Neural progenitor cell (in vitro differentiated cells): ENCODE results near the gene HOXB4. TPM values are rescaled to one million over a fixed set of nuclear protein-coding genes. Genes with fewer than 3 reads are reported as not detected.

Experiments used
- DNase-seq: peaks from one replicate; pipeline ENCODE4 v3.0.0-alpha.2; 2016; ENCODE audit warnings: low spot score
- H2AFZ ChIP-seq: fragments of 200-600 bp; sonication (generic); replicated peaks from 2 replicates; pipeline ENCODE4 v1.6.1; 2016; ENCODE audit warnings: antibody characterized with exemption
- H3F3A ChIP-seq: fragments of 200-600 bp; sonication (generic); 2 replicates; pipeline ENCODE4 v1.6.1; 2016; ENCODE audit warnings: antibody characterized with exemption, low read depth
- H3K27ac ChIP-seq: fragments of 200-600 bp; sonication (generic); 2 replicates; pipeline ENCODE4 v1.5.1; 2016; ENCODE audit warnings: mild to moderate bottlenecking
- H3K27me3 ChIP-seq: fragments of 200-600 bp; sonication (generic); 2 replicates; pipeline ENCODE4 v1.6.1; 2016; ENCODE audit warnings: mild to moderate bottlenecking, moderate library complexity
- H3K36me3 ChIP-seq: fragments of 200-600 bp; sonication (generic); 2 replicates; pipeline ENCODE4 v1.5.1; 2016
- H3K4me1 ChIP-seq: fragments of 200-600 bp; sonication (generic); 2 replicates; pipeline ENCODE4 v1.6.1; 2016; ENCODE audit warnings: mixed run types
- H3K4me2 ChIP-seq: fragments of 200-600 bp; sonication (generic); 2 replicates; pipeline ENCODE4 v1.6.1; 2016
- H3K4me3 ChIP-seq: fragments of 200-600 bp; sonication (generic); 2 replicates; pipeline ENCODE4 v1.5.1; 2016
- H3K79me2 ChIP-seq: fragments of 200-600 bp; sonication (generic); 2 replicates; pipeline ENCODE4 v1.6.1; 2016; ENCODE audit warnings: low read depth
- H3K9ac ChIP-seq: fragments of 200-600 bp; sonication (generic); 2 replicates; pipeline ENCODE4 v1.6.1; 2016
- H3K9me3 ChIP-seq: fragments of 200-600 bp; sonication (generic); 2 replicates; pipeline ENCODE4 v1.5.1; 2016; ENCODE audit warnings: low read depth
- H4K20me1 ChIP-seq: fragments of 200-600 bp; sonication (generic); 2 replicates; pipeline ENCODE4 v1.6.1; 2016; ENCODE audit warnings: low read depth
- H3K27ac Mint-ChIP-seq: 3 replicates; pipeline ENCODE4 v1.8.0; 2021; ENCODE audit warnings: mixed read lengths
- H3K27me3 Mint-ChIP-seq: 2 replicates; pipeline ENCODE4 v1.8.0; 2022; ENCODE audit warnings: low read depth, mild to moderate bottlenecking, inconsistent platforms, moderate library complexity, mixed read lengths; ENCODE audit not compliant: insufficient read depth
- H3K36me3 Mint-ChIP-seq: 3 replicates; pipeline ENCODE4 v1.8.0; 2021; ENCODE audit warnings: mixed read lengths
- H3K4me1 Mint-ChIP-seq: 3 replicates; pipeline ENCODE4 v1.8.0; 2021; ENCODE audit warnings: mixed read lengths
- H3K4me3 Mint-ChIP-seq: 3 replicates; pipeline ENCODE4 v1.8.0; 2021; ENCODE audit warnings: mild to moderate bottlenecking, moderate library complexity, mixed read lengths
- H3K9me3 Mint-ChIP-seq: 3 replicates; pipeline ENCODE4 v1.8.0; 2020; ENCODE audit warnings: mixed read lengths
- CTCF ChIP-seq: fragments of 200-600 bp; sonication (generic); IDR thresholded peaks from 2 replicates; pipeline ENCODE4 v1.5.1; 2017; ENCODE audit warnings: antibody characterized with exemption, mild to moderate bottlenecking
- EZH2 ChIP-seq: fragments of 200-600 bp; sonication (generic); IDR thresholded peaks from 2 replicates; pipeline ENCODE4 v1.6.1; 2017; ENCODE audit warnings: antibody characterized with exemption, mild to moderate bottlenecking, moderate library complexity
- EZH2phosphoT487 ChIP-seq: fragments of 200-600 bp; sonication (generic); IDR thresholded peaks from 2 replicates; pipeline ENCODE4 v1.6.1; 2017; ENCODE audit warnings: antibody characterized with exemption
- total RNA-seq: library from RNA; depleted of rRNA; stranded (reverse); fragments of >200 nt; gene quantifications from 2 replicates; pipeline ENCODE4 v1.2.3, GENCODE V29; 2015; ENCODE audit warnings: low replicate concordance

Gene HOXB4
- total RNA-seq, 1 donor from 2014 or later = not detected

- H3K36me3 ChIP-seq = no peaks in the 10 kb centered on the region
- peak overlapping the region; percentile 70 for H3K4me2 ChIP-seq
- H3K9me3 ChIP-seq = no peaks in the 10 kb centered on the region
- peak; percentile 79 for DNase-seq
- H3K9ac ChIP-seq = no peak overlapping the region
- H3K27ac ChIP-seq = no peak overlapping the region
- peaks cover 79% of the 10 kb centered on the region for H4K20me1 ChIP-seq
- peaks cover 88% of the 10 kb centered on the region for H3K27me3 Mint-ChIP-seq
- peaks cover 7% of the 10 kb centered on the region for H3K9me3 Mint-ChIP-seq
- H3K27me3 ChIP-seq = peaks cover 100% of the 10 kb centered on the region
- peak overlapping the region; percentile 30 for H3K4me3 ChIP-seq
- peak overlapping the region; percentile 53 for H2AFZ ChIP-seq
- H3K4me1 Mint-ChIP-seq = peaks cover 11% of the 10 kb centered on the region
- TF ChIP-seq CTCF (peak; percentile 22), EZH2 (peak; percentile 94), EZH2phosphoT487 (peak; percentile 96)
- H3K79me2 ChIP-seq = no peaks in the 10 kb centered on the region
- peak overlapping the region; percentile 68 for H3K4me3 Mint-ChIP-seq
- no peaks in the 10 kb centered on the region for H3K36me3 Mint-ChIP-seq
- H3F3A ChIP-seq = peaks cover 8% of the 10 kb centered on the region
- no peaks in the 10 kb centered on the region for H3K4me1 ChIP-seq
- H3K27ac Mint-ChIP-seq = no peak overlapping the region
Observed at GRCh38 chr17:48543107-48543853, 34.9 kb downstream of the HOXB4 start.

- H4K20me1 ChIP-seq = peaks cover 73% of the 10 kb centered on the region
- Mint-ChIP-seq H3K27me3 (peaks cover 82% of the 10 kb centered on the region), H3K27ac (no peak overlapping the region), H3K36me3 (no peaks in the 10 kb centered on the region), H3K4me1 (peaks cover 11% of the 10 kb centered on the region), H3K9me3 (peaks cover 7% of the 10 kb centered on the region), H3K4me3 (peak overlapping the region; percentile 68)
- DNase-seq = no peak
- no peak overlapping the region for H3K4me3 ChIP-seq
- H3F3A ChIP-seq = peaks cover 8% of the 10 kb centered on the region
- H3K27me3 ChIP-seq = peaks cover 100% of the 10 kb centered on the region
- TF ChIP-seq EZH2 = peak; percentile 98
- TF ChIP-seq CTCF = no peak
- H3K4me2 ChIP-seq = peak overlapping the region; percentile 70
- H3K9ac ChIP-seq = no peak overlapping the region
- H3K4me1 ChIP-seq = no peaks in the 10 kb centered on the region
- no peaks in the 10 kb centered on the region for H3K36me3 ChIP-seq
- H3K27ac ChIP-seq = no peak overlapping the region
- no peaks in the 10 kb centered on the region for H3K79me2 ChIP-seq
- H2AFZ ChIP-seq = peak overlapping the region; percentile 53
- no peaks in the 10 kb centered on the region for H3K9me3 ChIP-seq
Observed at GRCh38 chr17:48542698-48543106, 35.4 kb downstream of the HOXB4 start.

- peaks cover 100% of the 10 kb centered on the region for H3K27me3 ChIP-seq
- no peaks in the 10 kb centered on the region for H3K79me2 ChIP-seq
- H3K36me3 ChIP-seq = no peaks in the 10 kb centered on the region
- peaks cover 7% of the 10 kb centered on the region for H3K9me3 Mint-ChIP-seq
- H4K20me1 ChIP-seq = peaks cover 68% of the 10 kb centered on the region
- no peaks in the 10 kb centered on the region for H3K4me1 ChIP-seq
- H3K27ac ChIP-seq = no peak overlapping the region
- peaks cover 11% of the 10 kb centered on the region for H3K4me1 Mint-ChIP-seq
- peak overlapping the region; percentile 32 for H3K4me3 ChIP-seq
- H2AFZ ChIP-seq = peak overlapping the region; percentile 54
- no peak overlapping the region for H3K27ac Mint-ChIP-seq
- H3K27me3 Mint-ChIP-seq = peaks cover 82% of the 10 kb centered on the region
- TF ChIP-seq EZH2 (peak; percentile 97), CTCF (no peak), EZH2phosphoT487 (peak; percentile 94)
- H3K9me3 ChIP-seq = no peaks in the 10 kb centered on the region
- H3K4me2 ChIP-seq = peak overlapping the region; percentile 62
- peak; percentile 39 for DNase-seq
- peaks cover 5% of the 10 kb centered on the region for H3F3A ChIP-seq
- no peak overlapping the region for H3K9ac ChIP-seq
- peak overlapping the region; percentile 71 for H3K4me3 Mint-ChIP-seq
- no peaks in the 10 kb centered on the region for H3K36me3 Mint-ChIP-seq
Observed at GRCh38 chr17:48542114-48542656, 36.0 kb downstream of the HOXB4 start.
